Aorta (tissue), 5 donors: ENCODE measurements around the gene GATA5. TPM values are rescaled to one million over a fixed set of nuclear protein-coding genes. Genes with fewer than 3 reads are reported as not detected.

Source experiments
- ATAC-seq: fragments of 200-7000 bp; cut with Tn5 transposase; one replicate; pipeline ENCODE4 v1.9.1; 2022; ENCODE audit warnings: moderate library complexity; ENCODE audit not compliant: low FRiP score
- DNase-seq, 2 donors: peaks; one replicate each; pipeline ENCODE4 v3.0.0-alpha.2; 2020
- H3K27ac ChIP-seq, 2 donors: one replicate each; pipeline ENCODE4 v1.5.1; 2013; ENCODE audit warnings: low read length in 2 of 2, mild to moderate bottlenecking in 2 of 2, moderate library complexity in 2 of 2, control low read depth in 1 of 2, inconsistent platforms in 1 of 2, low read depth in 1 of 2
- H3K27me3 ChIP-seq, 2 donors: one replicate each; pipeline ENCODE4 v1.6.1; 2013; ENCODE audit warnings: control low read depth in 1 of 2, low read length in 1 of 2, mild to moderate bottlenecking in 1 of 2, moderate library complexity in 1 of 2; ENCODE audit not compliant: insufficient read depth in 2 of 2, control insufficient read depth in 1 of 2
- H3K36me3 ChIP-seq, 2 donors: one replicate each; pipeline ENCODE4 v1.6.1; 2013; ENCODE audit warnings: control low read depth in 1 of 2, low read length in 1 of 2, mild to moderate bottlenecking in 1 of 2; ENCODE audit not compliant: insufficient read depth in 2 of 2, control insufficient read depth in 1 of 2
- H3K4me1 ChIP-seq, 2 donors: one replicate each; pipeline ENCODE4 v1.6.1; 2013; ENCODE audit warnings: low read length in 2 of 2, control low read depth in 1 of 2, mild to moderate bottlenecking in 1 of 2, moderate library complexity in 1 of 2; ENCODE audit not compliant: insufficient read depth in 2 of 2, control insufficient read depth in 1 of 2
- H3K4me3 ChIP-seq, 2 donors: one replicate each; pipeline ENCODE4 v1.5.1; 2013; ENCODE audit warnings: low read length in 2 of 2, control low read depth in 1 of 2, mild to moderate bottlenecking in 1 of 2
- H3K9me3 ChIP-seq: one replicate; pipeline ENCODE4 v1.6.1; 2013; ENCODE audit warnings: mild to moderate bottlenecking, low read length; ENCODE audit not compliant: control insufficient read depth
- WGBS, 2 donors: extraction: QIAGEN DNeasy Blood & Tissue Kit; methylation state at CpG; one replicate each; pipeline ENCODE4 v1.1.7; 2013; 5-methylcytosine and 5-hydroxymethylcytosine counted together
- intact Hi-C, 2 donors: fragments of 100-400 bp; cut with DNase I; formaldehyde crosslinking; loops; one replicate each; pipeline versions ENCODE4 v1.14.2 to v1.15.0; 2022
- polyA plus RNA-seq, 2 donors: library from polyadenylated mRNA; stranded (reverse); fragments of 200-250 nt; gene quantifications; one replicate each; pipeline ENCODE4 v1.2.3, GENCODE V29; 2013
- total RNA-seq, 2 donors: library from RNA; stranded (reverse); fragmentation: NEBNext Ultra II Directional; extraction: Animal tissue kit (Norgen Biotek cat#: 25700); gene quantifications; one replicate each; pipeline ENCODE4 v1.2.1, GENCODE V29; 2021
- donor health status: healthy with polysubstance abuse.
- donor health status: Bipolar disorder and iron deficiency.
- donor health status: DM: no; HTN: no; CAD: no.
- donor health status: DM: no; HTN: no; CAD: no.
- donor health status: DM: yes; HTN: yes; CAD: no.

GATA5 gene
- total and polyA plus RNA-seq, 4 donors, result 0.16 to 3.5 (median 0.92) TPM

DNA sequence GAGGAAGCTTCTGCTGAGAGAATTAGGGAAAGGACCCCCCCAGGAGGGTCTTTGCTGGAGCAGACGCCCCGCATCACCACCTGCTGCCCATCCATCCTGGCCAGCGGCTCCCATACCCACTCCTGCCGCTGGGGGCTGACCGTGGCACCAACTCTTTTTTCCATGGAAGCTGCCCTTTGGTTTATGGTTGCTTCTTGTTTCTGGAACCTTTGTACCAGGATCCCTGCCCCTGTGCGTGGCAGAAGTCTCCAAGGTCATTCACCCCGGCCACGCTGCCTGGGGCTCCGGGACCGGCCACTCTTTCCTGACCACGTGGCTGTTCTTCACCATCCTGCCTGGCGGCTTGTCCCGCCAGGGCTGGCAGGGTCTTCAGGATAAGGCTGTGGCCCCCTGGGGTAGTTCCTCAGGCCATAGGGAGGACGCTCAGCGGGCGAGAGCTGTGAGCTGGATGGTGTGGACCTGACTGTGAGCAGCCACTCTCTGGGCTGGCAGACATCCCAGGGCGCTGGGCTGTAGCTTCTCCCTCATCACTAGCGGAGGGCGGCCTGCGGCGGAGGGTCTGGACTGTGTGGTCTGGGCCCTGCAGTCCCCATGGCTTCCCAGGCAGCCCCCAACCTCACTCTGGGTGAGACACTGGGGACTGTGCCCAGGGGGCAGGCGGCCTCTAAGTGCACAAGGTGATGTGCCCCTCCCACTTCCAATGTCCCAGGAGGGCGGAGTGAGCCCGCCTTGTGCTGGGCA lies 25.7 kb downstream of the GATA5 start:
- no peaks in the 10 kb centered on the region for H3K9me3 ChIP-seq
- no peak for ATAC-seq
- 86 to 89% methylated on average over 22 to 24 of the region's 24 CpGs for WGBS, 2 donors

GRCh38 chr20:62448788-62449187 lies 27.0 kb downstream of the GATA5 start:
- Histone ChIP-seq H3K9me3 (no peaks in the 10 kb centered on the region), H3K27ac (no peak overlapping the region), H3K4me3 (no peak overlapping the region), H3K4me1 (no peaks in the 10 kb centered on the region), H3K27me3 (no peaks in the 10 kb centered on the region), H3K36me3 (no peaks in the 10 kb centered on the region)
- ATAC-seq (no peak), DNase-seq (no peak)
- intact Hi-C loops, result no loop called here
- WGBS, 2 donors, result 83 to 91% methylated on average over 14 of the region's 14 CpGs

More for the DNA sequence above, 25.7 kb downstream of the GATA5 start:
- H3K36me3 ChIP-seq, result no peaks in the 10 kb centered on the region
- H3K27ac ChIP-seq, result no peak overlapping the region
- no peak overlapping the region for H3K4me3 ChIP-seq
- DNase-seq, result no peak
- intact Hi-C loops, result no loop called here
- H3K27me3 ChIP-seq, result no peaks in the 10 kb centered on the region
- no peaks in the 10 kb centered on the region for H3K4me1 ChIP-seq

DNA sequence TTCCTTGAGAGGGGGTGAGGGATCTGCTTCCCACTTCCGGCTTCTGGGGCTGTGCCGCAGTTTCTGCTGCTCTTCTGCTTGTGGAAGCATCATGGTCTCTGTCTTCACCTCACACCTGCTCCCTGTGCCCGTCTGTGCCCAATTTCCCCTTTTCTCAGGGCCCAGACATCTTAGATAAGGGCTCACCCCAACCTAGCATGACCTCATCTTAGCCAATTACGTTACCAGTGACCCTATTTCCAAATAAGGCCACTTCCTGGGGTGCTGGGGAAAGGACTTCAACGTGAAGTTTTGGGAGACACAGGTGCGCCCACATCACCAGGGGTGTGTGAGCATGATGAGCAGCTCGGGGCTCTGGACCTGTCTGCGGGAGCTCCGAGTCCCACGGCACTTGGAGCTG lies 27.8 kb downstream of the GATA5 start:
- Histone ChIP-seq H3K27ac (no peak overlapping the region), H3K9me3 (no peaks in the 10 kb centered on the region), H3K4me3 (no peak overlapping the region), H3K4me1 (no peaks in the 10 kb centered on the region), H3K36me3 (no peaks in the 10 kb centered on the region), H3K27me3 (no peaks in the 10 kb centered on the region)
- ATAC-seq (no peak), DNase-seq (no peak)
- WGBS, 2 donors, result 87 to 88% methylated on average over 10 of the region's 10 CpGs
- intact Hi-C loops, result no loop called here

DNA sequence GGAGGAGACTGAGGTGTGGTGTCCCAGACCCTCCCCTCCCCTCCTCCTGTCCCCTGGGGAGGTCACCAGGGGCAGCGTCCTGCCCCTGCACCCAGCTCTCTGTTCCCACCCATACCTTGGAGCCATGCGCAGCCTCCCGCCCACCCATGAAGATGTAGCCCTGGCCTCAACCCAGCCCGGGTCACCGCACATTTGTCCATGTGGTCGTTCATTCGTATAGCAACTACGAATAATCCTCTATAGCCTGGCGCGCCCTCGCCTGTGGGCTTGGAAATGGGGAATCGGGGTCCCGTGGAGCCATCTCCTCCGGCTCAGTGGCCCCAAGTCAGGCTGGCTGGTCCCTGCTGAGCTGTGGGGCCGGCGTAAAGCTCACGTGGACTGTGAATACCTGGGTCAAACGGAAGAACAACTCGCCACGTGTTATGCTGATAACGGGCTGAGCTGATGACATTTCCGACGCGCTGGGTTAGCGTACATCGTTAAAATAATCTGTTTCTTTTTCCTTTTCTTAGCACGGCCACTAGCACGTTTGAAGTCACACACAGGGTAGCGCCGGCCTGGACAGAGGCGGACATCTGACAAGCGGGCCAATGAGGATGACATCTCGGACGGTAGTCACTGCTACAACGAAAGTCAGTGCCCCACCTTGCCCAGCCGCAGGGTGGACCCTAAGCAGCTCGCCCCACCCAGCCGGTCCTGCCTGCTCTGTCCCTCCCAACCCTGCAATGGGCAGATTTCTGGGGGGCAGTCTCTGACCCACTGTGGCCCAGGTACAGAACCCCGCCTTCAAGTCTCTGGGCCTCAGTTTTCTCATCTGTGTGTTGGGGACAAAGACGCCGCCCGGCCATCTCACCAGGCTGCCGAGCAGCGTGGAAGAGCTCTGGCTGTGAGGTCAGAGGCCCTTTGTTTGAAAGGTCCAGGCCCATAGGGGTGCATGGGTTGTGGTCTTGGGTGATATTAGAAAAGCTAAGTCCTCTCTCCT lies 28.6 kb downstream of the GATA5 start:
- H3K4me3 ChIP-seq, result no peak overlapping the region
- H3K27me3 ChIP-seq, result no peaks in the 10 kb centered on the region
- no peaks in the 10 kb centered on the region for H3K9me3 ChIP-seq
- no peak overlapping the region for H3K27ac ChIP-seq
- WGBS, 2 donors, result 88 to 90% methylated on average over 43 to 44 of the region's 44 CpGs
- intact Hi-C loops, result no loop called here
- no peaks in the 10 kb centered on the region for H3K36me3 ChIP-seq
- H3K4me1 ChIP-seq, result no peaks in the 10 kb centered on the region
- ATAC-seq, result no peak
- no peak for DNase-seq

GRCh38 chr20:62446481-62446880 lies 29.3 kb downstream of the GATA5 start:
- Histone ChIP-seq H3K4me1 (no peaks in the 10 kb centered on the region), H3K36me3 (no peaks in the 10 kb centered on the region), H3K27ac (no peak overlapping the region), H3K4me3 (no peak overlapping the region), H3K27me3 (no peaks in the 10 kb centered on the region), H3K9me3 (no peaks in the 10 kb centered on the region)
- DNase-seq, result no peak
- intact Hi-C loops, result no loop called here
- ATAC-seq, result no peak
- 46 to 51% methylated on average over 11 to 12 of the region's 12 CpGs for WGBS, 2 donors

DNA sequence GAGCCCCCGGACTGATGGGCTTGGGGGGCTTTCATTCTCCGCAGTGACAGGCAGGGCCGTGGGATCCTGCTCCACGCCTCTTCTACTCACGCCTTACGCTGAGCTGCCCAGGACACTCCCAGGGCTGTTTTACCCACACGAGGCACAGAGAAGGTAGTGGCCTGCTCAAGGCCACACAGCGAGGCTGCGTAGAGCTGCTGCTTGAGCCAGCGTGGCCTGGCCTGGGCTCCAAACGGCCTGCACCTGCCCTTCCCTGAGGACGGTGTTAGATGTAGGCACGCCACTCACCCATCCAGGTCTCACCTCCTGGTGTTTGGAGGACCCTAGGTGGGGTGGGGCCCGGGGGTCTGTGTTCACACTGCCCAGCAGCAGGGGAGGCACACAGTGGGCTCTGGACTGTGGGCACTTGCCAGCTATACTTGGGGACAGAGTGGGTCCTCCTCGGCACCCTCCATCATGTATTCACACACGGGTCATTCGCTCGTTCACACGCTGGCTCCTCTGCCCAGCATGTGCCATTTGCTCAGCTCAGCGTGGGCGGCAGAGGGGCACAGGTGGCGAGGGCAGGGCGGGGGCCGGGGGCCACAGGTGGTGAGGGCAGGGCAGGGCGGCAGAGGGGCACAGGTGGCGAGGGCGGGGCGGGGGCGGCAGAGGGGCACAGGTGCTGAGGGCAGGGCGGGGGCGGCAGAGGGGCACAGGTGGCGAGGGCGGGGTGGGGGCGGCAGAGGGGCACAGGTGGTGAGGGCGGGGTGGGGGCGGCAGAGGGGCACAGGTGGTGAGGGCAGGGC lies 30.0 kb downstream of the GATA5 start:
- Histone ChIP-seq H3K36me3 (no peaks in the 10 kb centered on the region), H3K27me3 (no peaks in the 10 kb centered on the region), H3K27ac (no peak overlapping the region), H3K9me3 (no peaks in the 10 kb centered on the region), H3K4me1 (no peaks in the 10 kb centered on the region), H3K4me3 (no peak overlapping the region)
- intact Hi-C loops, result no loop called here
- DNase-seq (no peak), ATAC-seq (no peak)
- 89 to 91% methylated on average over 28 to 36 of the region's 36 CpGs for WGBS, 2 donors

DNA sequence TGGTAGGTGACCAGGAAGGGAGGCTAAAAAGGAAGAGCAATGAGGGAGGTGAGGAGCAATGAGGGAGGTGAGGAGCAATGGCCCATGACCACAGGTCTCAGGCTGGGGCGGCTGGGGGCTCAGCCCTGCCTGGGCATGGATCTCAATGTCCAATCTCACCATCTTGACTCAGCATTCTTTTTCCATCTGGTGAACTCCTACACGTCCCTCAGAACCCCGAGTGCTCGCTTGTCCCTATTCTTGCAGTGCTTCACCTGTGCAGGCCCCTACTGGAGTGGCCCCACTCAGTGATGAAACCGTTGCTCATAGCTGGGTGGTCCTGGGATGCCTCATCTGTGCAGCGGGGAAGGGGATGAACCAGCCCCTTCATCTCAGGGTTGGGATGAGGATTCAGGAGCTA lies 31.5 kb downstream of the GATA5 start:
- intact Hi-C loops, result no loop called here
- H3K4me3 ChIP-seq, result no peak overlapping the region
- H3K36me3 ChIP-seq, result no peaks in the 10 kb centered on the region
- H3K27ac ChIP-seq, result no peak overlapping the region
- WGBS, 2 donors, result 94 to 97% methylated on average over 6 of the region's 6 CpGs
- no peaks in the 10 kb centered on the region for H3K27me3 ChIP-seq
- H3K4me1 ChIP-seq, result no peaks in the 10 kb centered on the region
- H3K9me3 ChIP-seq, result no peaks in the 10 kb centered on the region
- ATAC-seq (no peak), DNase-seq (no peak)

GRCh38 chr20:62441987-62442539 lies 33.7 kb downstream of the GATA5 start:
- Histone ChIP-seq H3K9me3 (no peaks in the 10 kb centered on the region), H3K27ac (no peak overlapping the region), H3K4me1 (no peaks in the 10 kb centered on the region), H3K27me3 (no peaks in the 10 kb centered on the region), H3K36me3 (no peaks in the 10 kb centered on the region), H3K4me3 (no peak overlapping the region)
- DNase-seq, result no peak
- 89% methylated on average over 16 of the region's 16 CpGs for WGBS, 2 donors
- intact Hi-C loops, result no loop called here
- ATAC-seq, result no peak
